ENCODE measurements around the gene GABRG3.

GABRG3 gene

GRCh38 chr15:27433604-27434003 is 462.6 kb downstream of the GABRG3 start:
- DNase-seq, result no peak

- DNase-seq, result no peak
Observed at GRCh38 chr15:27438403-27439375, 467.7 kb downstream of the GABRG3 start.

DNA sequence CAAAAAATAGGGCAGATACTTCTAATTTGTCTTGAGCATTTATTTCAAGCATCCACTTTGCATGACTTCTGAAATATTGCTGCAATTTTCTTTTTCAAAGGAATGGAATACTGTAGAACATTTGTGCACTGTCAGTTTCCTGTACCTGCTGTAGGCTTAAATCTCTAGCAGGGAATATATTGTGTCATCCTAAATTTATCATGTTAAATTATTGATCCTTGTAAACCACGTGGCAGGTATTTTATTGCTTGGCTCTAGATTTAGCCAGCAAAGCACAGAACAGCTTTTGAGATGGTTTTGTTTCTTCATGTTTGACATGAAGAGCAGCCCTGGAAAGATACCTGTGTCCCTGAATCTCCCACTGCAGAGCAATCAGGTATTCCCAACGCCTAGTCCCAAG is 470.1 kb downstream of the GABRG3 start:
- no peak for DNase-seq

DNA sequence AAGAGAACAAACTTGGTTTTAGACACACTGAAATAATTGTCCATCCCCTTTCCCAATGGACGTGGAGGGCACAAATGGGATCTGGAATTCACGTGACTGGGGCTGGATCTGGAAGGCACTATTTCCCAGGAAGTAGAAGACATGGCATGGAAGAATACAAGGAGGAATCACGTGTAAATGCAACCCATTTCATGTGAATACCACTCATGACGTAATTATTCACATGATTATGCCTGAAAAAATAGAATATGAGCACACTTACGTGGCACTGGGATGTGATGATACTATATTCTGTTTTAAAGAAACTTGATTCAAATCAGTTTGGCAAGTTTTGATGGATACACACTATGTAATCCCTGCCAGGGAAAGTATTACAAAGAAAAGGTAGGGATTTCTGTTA is 477.3 kb downstream of the GABRG3 start:
- DNase-seq, result no peak

DNA sequence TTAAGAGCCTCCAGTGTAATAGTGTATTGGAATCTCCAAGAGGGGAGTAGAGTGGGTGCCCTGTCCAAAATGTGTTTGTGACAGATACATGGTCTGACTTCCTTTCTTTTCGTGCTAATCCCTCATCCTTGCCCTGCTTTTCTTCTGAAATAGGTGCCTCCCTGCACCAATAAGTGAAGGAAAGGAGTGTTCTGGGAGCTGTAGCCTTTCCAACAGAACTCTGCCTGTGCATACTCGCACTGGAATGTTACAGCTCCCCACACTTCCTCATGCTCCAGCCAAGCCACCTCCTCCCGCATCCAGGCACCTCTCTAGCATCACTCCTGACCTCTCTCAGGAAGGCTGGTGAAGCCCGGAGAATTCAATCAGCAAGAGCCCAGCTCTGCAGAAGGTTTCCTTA is 478.0 kb downstream of the GABRG3 start:
- DNase-seq, result no peak

GRCh38 chr15:27449941-27450340 is 479.0 kb downstream of the GABRG3 start:
- no peak for DNase-seq

DNA sequence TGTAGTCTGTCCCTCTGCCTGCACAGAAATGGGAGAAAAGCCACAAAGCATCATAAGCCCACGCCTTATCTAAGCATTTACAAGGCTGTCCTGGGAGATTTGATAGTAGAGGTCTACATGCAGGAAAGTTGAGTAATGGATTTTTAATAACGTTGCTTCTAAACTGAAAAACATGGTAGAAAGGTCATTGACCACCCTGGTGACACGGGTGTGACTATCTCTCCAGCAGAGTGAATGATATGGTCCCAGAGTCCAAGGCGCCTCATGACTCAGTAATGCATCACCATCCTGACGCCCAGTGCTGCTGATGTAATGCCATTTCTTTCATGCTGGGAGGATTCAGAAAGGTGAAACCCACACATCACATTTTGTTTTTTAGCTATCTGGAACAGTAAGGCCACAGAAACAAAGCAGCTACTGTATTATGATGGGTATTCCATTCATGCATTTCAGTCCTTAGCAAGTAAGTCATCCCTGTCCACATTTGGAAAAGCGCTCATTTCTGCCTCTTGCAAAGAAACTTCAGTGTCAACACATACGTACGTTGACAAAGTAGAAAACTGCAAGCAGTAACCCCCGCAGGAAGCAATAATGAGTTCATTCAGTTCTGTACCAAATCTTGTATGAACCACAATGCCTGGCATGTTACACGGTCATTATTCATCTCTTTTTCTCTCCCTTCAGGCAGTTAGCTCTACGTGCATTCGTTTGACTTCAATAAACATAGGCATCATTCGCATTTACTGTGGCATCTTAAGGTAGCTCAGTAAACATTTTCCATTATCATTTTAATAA is 483.5 kb downstream of the GABRG3 start:
- no peak for DNase-seq

DNA sequence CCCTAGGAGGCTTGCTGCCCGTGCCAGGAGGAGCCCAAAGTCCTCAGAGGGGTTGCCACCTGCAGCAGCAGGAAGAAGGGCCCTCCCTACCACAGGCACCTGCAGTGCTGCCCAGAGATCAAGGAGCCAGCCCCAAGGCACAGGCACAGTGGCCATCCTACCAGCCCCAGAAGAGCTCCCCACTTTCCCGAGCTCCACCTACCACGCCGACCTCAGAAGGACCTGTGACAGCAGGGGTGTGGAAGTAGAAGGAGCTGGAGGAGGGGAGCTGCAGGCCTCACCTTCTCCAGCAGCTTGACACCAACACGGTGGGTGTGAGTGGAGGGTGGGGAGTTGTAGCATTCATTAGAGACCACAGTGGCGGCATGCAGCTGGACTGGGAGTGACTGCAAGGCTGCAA is 485.8 kb downstream of the GABRG3 start:
- no peak for DNase-seq

DNA sequence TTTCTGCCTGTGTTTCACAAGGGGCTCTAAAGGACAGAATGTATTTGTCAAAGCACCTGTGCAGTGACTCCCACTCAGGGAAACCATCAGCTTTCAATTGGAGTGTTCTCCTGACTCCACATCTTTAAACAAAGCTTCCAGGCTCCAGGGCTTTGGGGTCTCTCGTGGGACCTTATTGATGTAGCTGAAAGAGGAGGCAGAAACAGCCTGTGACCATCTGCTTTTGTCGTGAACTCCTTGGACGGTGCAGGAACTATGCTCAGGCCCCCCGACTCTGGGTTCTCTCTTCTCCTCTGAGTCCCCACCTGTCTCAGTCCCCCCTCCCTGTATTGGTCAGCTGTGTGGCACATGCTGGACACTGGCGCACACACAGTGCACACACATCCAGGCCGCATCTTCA is 486.8 kb downstream of the GABRG3 start:
- DNase-seq, result no peak

GRCh38 chr15:27458345-27459084 is 487.5 kb downstream of the GABRG3 start:
- no peak for DNase-seq

- no peak for DNase-seq
Observed at GRCh38 chr15:27459836-27460235, 488.9 kb downstream of the GABRG3 start.

DNA sequence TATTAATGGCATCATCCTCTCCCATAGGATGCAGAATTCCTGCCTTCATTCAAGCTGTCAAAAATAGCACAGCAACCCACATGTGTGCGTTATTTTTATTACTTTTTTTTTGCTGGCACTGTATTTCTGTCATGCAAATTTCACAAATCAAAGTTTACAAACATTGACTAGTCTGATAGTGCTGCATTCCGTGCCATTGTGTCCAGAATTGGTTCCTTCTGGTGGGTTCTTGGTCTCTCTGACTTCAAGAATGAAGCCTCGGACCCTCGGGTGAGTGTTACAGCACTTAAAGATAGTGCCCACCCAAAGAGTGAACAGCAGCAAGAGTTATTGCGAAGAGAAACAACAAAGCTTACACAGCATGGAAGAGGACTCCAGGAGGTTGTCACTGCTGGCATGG is 490.2 kb downstream of the GABRG3 start:
- DNase-seq, result no peak

GRCh38 chr15:27463525-27464088 is 492.6 kb downstream of the GABRG3 start:
- no peak for DNase-seq

GRCh38 chr15:27464941-27465612 is 494.1 kb downstream of the GABRG3 start:
- no peak for DNase-seq

GRCh38 chr15:27466758-27467157 is 495.8 kb downstream of the GABRG3 start:
- DNase-seq, result no peak

DNA sequence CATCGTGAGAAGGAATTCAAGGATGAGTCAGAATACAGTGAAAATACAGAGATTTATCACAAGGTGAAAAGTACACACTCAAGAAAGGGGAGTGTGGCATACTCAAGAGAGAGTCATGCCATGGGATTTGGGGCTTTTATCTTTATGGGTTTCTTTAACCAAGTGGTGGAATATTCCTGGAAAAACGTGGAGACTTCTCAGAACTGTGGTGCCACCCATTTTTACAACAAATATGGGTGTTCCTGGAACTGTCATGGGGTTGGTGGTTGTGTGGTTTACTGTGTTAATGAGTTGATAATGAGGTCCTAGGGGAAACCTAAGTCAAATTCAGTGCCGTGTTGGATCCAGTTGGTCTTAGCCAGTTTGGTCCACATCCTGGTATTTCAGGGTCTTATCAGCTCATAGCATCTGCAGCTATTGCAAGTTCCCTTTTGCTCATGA is 497.2 kb downstream of the GABRG3 start:
- DNase-seq, result no peak

- no peak for DNase-seq
Observed at GRCh38 chr15:27473845-27474244, 502.9 kb downstream of the GABRG3 start.

DNA sequence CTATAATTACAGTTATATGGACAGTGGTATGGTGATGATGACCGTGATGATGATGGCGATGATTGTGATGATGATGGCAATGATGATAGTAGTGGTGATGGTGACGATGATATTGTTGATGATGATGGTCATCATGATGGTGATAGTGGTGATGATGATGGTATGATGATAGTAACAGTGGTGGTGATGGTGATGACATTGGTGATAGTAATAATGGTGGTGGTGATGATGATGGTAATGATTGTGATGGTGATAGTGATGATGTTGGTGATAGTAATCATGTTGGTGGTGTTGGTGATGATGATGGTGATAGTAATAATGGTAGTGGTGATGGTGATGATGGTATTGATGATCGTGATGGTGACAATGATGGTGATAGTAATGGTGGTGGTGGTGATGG is 504.4 kb downstream of the GABRG3 start:
- DNase-seq, result no peak

GRCh38 chr15:27479296-27480140 is 508.5 kb downstream of the GABRG3 start:
- no peak for DNase-seq

DNA sequence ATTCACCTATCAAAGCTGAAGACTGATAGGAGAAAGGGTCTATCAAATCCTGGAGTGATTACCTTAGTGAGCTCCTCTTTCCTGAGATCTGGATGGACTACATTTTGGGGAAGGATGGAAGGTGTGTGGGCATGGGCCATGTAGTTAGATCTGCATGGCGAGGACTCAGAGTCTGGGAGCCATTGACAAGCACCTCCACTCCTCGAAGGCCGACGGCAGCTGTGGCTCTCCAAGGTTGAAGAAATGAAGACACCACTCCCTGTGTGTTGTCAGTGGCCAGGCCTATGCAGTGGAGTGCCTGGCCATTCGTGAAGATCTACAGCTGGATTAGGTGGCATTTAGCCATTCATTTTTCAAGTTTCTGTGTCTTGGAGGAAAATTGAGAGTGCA is 509.2 kb downstream of the GABRG3 start:
- DNase-seq, result no peak

DNA sequence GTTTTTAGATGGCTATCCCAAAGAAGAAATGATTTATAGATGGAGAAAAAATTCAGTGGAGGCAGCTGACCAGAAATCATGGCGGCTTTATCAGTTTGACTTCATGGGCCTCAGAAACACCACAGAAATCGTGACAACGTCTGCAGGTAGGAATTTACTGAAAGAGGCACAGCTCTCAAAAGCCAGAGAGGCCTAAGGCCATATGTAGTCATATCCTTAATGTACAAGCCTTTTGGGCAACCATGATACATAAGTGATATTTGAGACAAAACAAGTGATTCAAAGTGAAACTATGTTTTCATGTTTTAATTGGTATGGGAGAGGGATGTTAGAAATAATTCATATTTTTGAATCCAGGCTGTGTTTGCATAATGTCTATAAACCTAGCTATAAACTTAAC is 509.7 kb downstream of the GABRG3 start:
- no peak for DNase-seq
